Measurements from ENCODE around the gene DCAF11.

Gene DCAF11

GRCh38 chr14:24162093-24162492, 47.5 kb downstream of the DCAF11 start:
- DNase-seq, result no peak

GRCh38 chr14:24164518-24164991, 50.0 kb downstream of the DCAF11 start:
- no peak for DNase-seq

GRCh38 chr14:24165785-24166184, 51.2 kb downstream of the DCAF11 start:
- no peak for DNase-seq

- no peak for DNase-seq
These were observed 53.0 kb downstream of the DCAF11 start for GRCh38 chr14:24167469-24168114.

- DNase-seq, result peak; percentile 100
These were observed 57.1 kb downstream of the DCAF11 start, which contains the start of gene REC8 for GRCh38 chr14:24171422-24172260. REC8 (plus strand) TSS chr14:24172080; CDS start chr14:24172553, 473 bp downstream.

GRCh38 chr14:24172261-24172860, 57.8 kb downstream of the DCAF11 start:
- peak; percentile 54 for DNase-seq

GRCh38 chr14:24172871-24173281, 58.3 kb downstream of the DCAF11 start:
- DNase-seq, result peak; percentile 19

Measured in NCI-H2171 treated with DMSO at 0.1 percent for 48 hours (cell line).